ENCODE data around the gene DCAF10.
A peak's percentile ranks its signal among the peaks of the same experiment; 100 is the strongest.

Gene DCAF10

GRCh38 chr9:37784616-37785483, 15.7 kb upstream of the DCAF10 start, which contains the start of gene EXOSC3:
Gene EXOSC3, minus strand, starts transcription at chr9:37785064. Its CDS starts 20 bp downstream, at chr9:37785044.
- H3K9me3 ChIP-seq (ENCODE audit: low read depth, low read length), result no peaks in the 10 kb centered on the region
- peaks cover 37% of the 10 kb centered on the region for H3K36me3 ChIP-seq (ENCODE audit: insufficient read depth, low read length)
- peak within 1 kb of the TSS; percentile 100 for H3K4me3 ChIP-seq
- H3K27ac ChIP-seq, result 0 out of 2 replicates have a peak within 1 kb of the TSS, but pooled peaks have one; percentile 50
- DNase-seq (ENCODE audit: low read depth, low spot score), result peak; percentile 8
- peak within 1 kb of the TSS; percentile 89 for H3K9ac ChIP-seq (ENCODE audit: insufficient read length)
- TF ChIP-seq POLR2AphosphoS5 (IDR thresholded peaks at IDR 0.05; ENCODE audit: borderline replicate concordance, low read depth, low read length) (peak; percentile 99), FOXP2 (optimal IDR thresholded peaks at IDR 0.05; ENCODE audit: control extremely low read depth, extremely low read length, insufficient read depth) (no peak)

GRCh38 chr9:37787059-37787458, 13.5 kb upstream of the DCAF10 start:
- peaks cover 15% of the 10 kb centered on the region for H3K36me3 ChIP-seq (ENCODE audit: insufficient read depth, low read length)
- no peak overlapping the region for H3K9ac ChIP-seq (ENCODE audit: insufficient read length)
- no peaks in the 10 kb centered on the region for H3K9me3 ChIP-seq (ENCODE audit: low read depth, low read length)
- no peak overlapping the region for H3K4me3 ChIP-seq
- TF ChIP-seq FOXP2 (optimal IDR thresholded peaks at IDR 0.05; ENCODE audit: control extremely low read depth, extremely low read length, insufficient read depth) (no peak), POLR2AphosphoS5 (IDR thresholded peaks at IDR 0.05; ENCODE audit: borderline replicate concordance, low read depth, low read length) (no peak), EZH2 (IDR thresholded peaks at IDR 0.05) (no peak)
- DNase-seq (ENCODE audit: low read depth, low spot score), result no peak
- no peak overlapping the region for H3K27ac ChIP-seq

- H3K36me3 ChIP-seq (ENCODE audit: insufficient read depth, low read length), result peaks cover 2% of the 10 kb centered on the region
- no peak for TF ChIP-seq EZH2 (IDR thresholded peaks at IDR 0.05)
- TF ChIP-seq FOXP2 (optimal IDR thresholded peaks at IDR 0.05; ENCODE audit: control extremely low read depth, extremely low read length, insufficient read depth), result no peak
- no peak for TF ChIP-seq POLR2AphosphoS5 (IDR thresholded peaks at IDR 0.05; ENCODE audit: borderline replicate concordance, low read depth, low read length)
- H3K27ac ChIP-seq, result no peak overlapping the region
- DNase-seq (ENCODE audit: low read depth, low spot score), result no peak
- H3K4me3 ChIP-seq, result no peak overlapping the region
- H3K9ac ChIP-seq (ENCODE audit: insufficient read length), result no peak overlapping the region
- no peaks in the 10 kb centered on the region for H3K9me3 ChIP-seq (ENCODE audit: low read depth, low read length)
Measured at GRCh38 chr9:37788332-37788731, 12.3 kb upstream of the DCAF10 start.

DNA sequence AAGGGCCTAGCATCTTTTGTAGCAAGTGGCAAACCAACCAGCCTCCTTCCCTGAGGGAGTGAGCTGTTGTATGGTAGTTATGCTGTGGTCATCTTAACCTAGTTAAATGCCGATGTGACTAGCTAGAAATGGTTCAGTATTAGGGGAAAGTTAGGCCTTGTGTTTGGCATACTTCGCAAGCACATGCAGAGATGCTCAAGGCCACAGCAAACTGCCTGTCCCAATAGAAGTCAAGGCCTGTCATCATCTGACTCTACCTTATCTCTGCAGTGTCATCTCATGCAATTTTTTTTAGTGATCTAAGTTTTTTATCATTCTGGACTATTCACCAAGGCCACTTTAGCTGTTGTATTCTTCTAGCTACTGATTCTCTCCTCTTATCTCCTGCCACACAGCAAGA, 10.5 kb upstream of the DCAF10 start:
- no peak overlapping the region for H3K9ac ChIP-seq (ENCODE audit: insufficient read length)
- TF ChIP-seq FOXP2 (optimal IDR thresholded peaks at IDR 0.05; ENCODE audit: control extremely low read depth, extremely low read length, insufficient read depth), result no peak
- TF ChIP-seq POLR2AphosphoS5 (IDR thresholded peaks at IDR 0.05; ENCODE audit: borderline replicate concordance, low read depth, low read length), result no peak
- TF ChIP-seq EZH2 (IDR thresholded peaks at IDR 0.05), result no peak

GRCh38 chr9:37792122-37792521, 8.5 kb upstream of the DCAF10 start:
- TF ChIP-seq EZH2 (IDR thresholded peaks at IDR 0.05) (no peak), POLR2AphosphoS5 (IDR thresholded peaks at IDR 0.05; ENCODE audit: borderline replicate concordance, low read depth, low read length) (no peak), FOXP2 (optimal IDR thresholded peaks at IDR 0.05; ENCODE audit: control extremely low read depth, extremely low read length, insufficient read depth) (no peak)
- H3K4me3 ChIP-seq, result no peak overlapping the region
- no peaks in the 10 kb centered on the region for H3K36me3 ChIP-seq (ENCODE audit: insufficient read depth, low read length)
- DNase-seq (ENCODE audit: low read depth, low spot score), result no peak
- no peaks in the 10 kb centered on the region for H3K9me3 ChIP-seq (ENCODE audit: low read depth, low read length)
- peak overlapping the region; percentile 30 for H3K9ac ChIP-seq (ENCODE audit: insufficient read length)
- no peak overlapping the region for H3K27ac ChIP-seq

More for the DNA sequence above, 10.5 kb upstream of the DCAF10 start:
- no peak for DNase-seq (ENCODE audit: low read depth, low spot score)
- H3K36me3 ChIP-seq (ENCODE audit: insufficient read depth, low read length), result no peaks in the 10 kb centered on the region
- H3K9me3 ChIP-seq (ENCODE audit: low read depth, low read length), result no peaks in the 10 kb centered on the region
- no peak overlapping the region for H3K4me3 ChIP-seq
- H3K27ac ChIP-seq, result no peak overlapping the region

DNA sequence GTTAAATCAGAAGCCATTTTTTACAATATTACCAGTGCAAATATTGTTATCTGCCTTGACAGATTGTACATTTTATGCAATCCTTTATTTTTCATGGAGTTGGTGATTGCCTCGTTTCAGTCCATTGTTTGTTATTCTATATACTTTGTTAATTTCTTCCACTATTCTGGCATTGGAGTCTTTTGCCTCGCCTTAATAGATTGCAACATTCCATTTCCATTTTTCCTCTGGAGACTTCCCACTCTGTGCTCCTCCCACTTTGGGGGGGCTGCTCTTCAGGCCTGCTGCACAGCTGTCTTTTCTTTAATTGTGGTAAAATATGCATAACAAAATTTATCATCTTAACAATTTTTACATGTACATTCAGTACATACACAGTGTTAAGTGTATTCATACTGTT, 4.4 kb upstream of the DCAF10 start:
- TF ChIP-seq POLR2AphosphoS5 (IDR thresholded peaks at IDR 0.05; ENCODE audit: borderline replicate concordance, low read depth, low read length), result no peak
- no peak for TF ChIP-seq EZH2 (IDR thresholded peaks at IDR 0.05)
- no peak for TF ChIP-seq FOXP2 (optimal IDR thresholded peaks at IDR 0.05; ENCODE audit: control extremely low read depth, extremely low read length, insufficient read depth)
- Histone ChIP-seq H3K27ac (no peak overlapping the region), H3K9me3 (ENCODE audit: low read depth, low read length) (no peaks in the 10 kb centered on the region)

GRCh38 chr9:37798677-37799076, 1.9 kb upstream of the DCAF10 start:
- TF ChIP-seq FOXP2 (optimal IDR thresholded peaks at IDR 0.05; ENCODE audit: control extremely low read depth, extremely low read length, insufficient read depth), result no peak
- TF ChIP-seq POLR2AphosphoS5 (IDR thresholded peaks at IDR 0.05; ENCODE audit: borderline replicate concordance, low read depth, low read length), result no peak
- TF ChIP-seq EZH2 (IDR thresholded peaks at IDR 0.05), result no peak
- DNase-seq (ENCODE audit: low read depth, low spot score), result no peak
- H3K27ac ChIP-seq, result no peak overlapping the region

More for the DNA sequence above, 4.4 kb upstream of the DCAF10 start:
- H3K36me3 ChIP-seq (ENCODE audit: insufficient read depth, low read length), result no peaks in the 10 kb centered on the region
- no peak overlapping the region for H3K9ac ChIP-seq (ENCODE audit: insufficient read length)
- DNase-seq (ENCODE audit: low read depth, low spot score), result no peak
- H3K4me3 ChIP-seq, result no peak overlapping the region

GRCh38 chr9:37801287-37801850, 772 bp downstream of the DCAF10 start:
- TF ChIP-seq POLR2AphosphoS5 (IDR thresholded peaks at IDR 0.05; ENCODE audit: borderline replicate concordance, low read depth, low read length), result no peak
- no peak for TF ChIP-seq FOXP2 (optimal IDR thresholded peaks at IDR 0.05; ENCODE audit: control extremely low read depth, extremely low read length, insufficient read depth)
- no peak for TF ChIP-seq EZH2 (IDR thresholded peaks at IDR 0.05)
- H3K36me3 ChIP-seq (ENCODE audit: insufficient read depth, low read length), result peaks cover 9% of the 10 kb centered on the region
- DNase-seq (ENCODE audit: low read depth, low spot score), result no peak
- peak overlapping the region; percentile 89 for H3K4me3 ChIP-seq
- peak overlapping the region; percentile 93 for H3K9ac ChIP-seq (ENCODE audit: insufficient read length)
- H3K9me3 ChIP-seq (ENCODE audit: low read depth, low read length), result no peaks in the 10 kb centered on the region
- no peak overlapping the region for H3K27ac ChIP-seq

More at GRCh38 chr9:37798677-37799076, 1.9 kb upstream of the DCAF10 start:
- H3K36me3 ChIP-seq (ENCODE audit: insufficient read depth, low read length), result peaks cover 4% of the 10 kb centered on the region
- H3K9ac ChIP-seq (ENCODE audit: insufficient read length), result no peak overlapping the region
- H3K4me3 ChIP-seq, result no peak overlapping the region
- H3K9me3 ChIP-seq (ENCODE audit: low read depth, low read length), result no peaks in the 10 kb centered on the region

Measured in SK-N-MC (cell line).